NCI-H1417 (cell line): ENCODE measurements around the gene TMEM222.
"Not testable (repeated sequence)": the region's sequence is repeated elsewhere in the genome, so short reads cannot be mapped to it uniquely, and the experiment has no call there.

Source experiments
- DNase-seq, 3 experiments: peaks; one replicate each; lab custom pipeline; 2025; lab: John Stamatoyannopoulos, UW

TMEM222 gene, protein sequence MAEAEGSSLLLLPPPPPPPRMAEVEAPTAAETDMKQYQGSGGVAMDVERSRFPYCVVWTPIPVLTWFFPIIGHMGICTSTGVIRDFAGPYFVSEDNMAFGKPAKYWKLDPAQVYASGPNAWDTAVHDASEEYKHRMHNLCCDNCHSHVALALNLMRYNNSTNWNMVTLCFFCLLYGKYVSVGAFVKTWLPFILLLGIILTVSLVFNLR

GRCh38 chr1:27321813-27322568 lies at the start of gene TMEM222:
Gene TMEM222, plus strand, starts transcription at chr1:27322163. Its CDS starts 35 bp downstream, at chr1:27322198.
- DNase-seq: peak; percentile 94 to 98 (median 96)

GRCh38 chr1:27274204-27274603 lies 47.8 kb upstream of the TMEM222 start:
- no peak for DNase-seq

DNA sequence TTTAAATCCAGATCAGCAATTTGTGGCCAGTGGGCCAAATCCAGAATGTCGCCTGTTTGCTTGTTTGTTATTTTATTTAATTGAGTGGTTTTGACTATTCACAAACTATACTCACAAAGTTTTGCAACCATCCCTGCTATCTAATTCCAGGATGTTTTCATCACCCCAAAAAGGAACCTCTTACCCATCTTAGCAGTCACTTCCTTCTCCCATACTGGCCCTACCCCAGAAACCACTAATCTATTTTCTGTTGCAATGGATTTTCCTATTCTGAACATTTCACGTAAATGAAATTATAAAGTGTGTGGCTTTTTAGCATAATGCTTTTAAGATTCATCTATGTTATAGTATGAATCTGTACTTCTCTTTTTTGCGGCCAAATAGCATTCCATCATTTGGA lies 46.3 kb upstream of the TMEM222 start:
- no peak for DNase-seq

DNA sequence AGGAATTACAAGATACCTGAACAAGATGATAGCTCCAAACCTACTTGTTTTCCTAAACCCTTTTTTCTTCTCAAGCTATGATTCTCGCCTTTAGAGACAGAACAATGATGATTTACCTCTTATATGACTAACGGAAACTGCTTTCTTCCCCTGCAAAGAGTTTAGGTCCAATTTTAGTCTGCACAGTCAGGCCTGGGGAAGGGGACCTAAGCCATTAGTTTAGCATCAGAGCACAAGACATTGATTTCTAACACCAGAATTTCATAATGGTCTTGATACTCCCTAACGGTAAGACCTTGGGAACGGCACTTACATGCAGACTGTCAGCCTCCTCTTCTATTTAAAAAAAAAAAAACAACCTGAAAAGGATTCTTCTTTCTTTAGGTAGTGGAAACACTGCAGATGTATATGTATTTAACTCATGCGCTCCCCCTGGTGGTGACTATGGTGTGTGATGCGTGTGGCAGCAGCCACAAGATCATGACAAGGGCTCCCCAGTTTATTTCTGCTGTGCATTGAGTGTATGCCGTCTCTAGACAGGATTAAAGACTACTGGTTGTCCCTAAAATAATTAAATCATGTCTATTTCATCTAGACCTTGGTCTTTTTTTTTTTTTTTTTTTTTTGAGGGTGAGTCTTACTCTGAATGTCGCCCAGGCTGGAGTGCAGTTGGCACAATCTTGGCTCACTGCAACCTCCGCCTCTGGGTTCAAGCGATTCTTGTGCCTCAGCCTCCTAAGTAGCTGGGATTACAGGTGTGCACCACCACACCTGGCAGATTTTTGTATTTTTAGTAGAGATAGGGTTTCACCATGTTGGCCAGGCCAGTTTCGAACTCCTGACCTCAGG lies 37.3 kb upstream of the TMEM222 start:
- peak; percentile 59 to 84 (median 79) for DNase-seq

DNA sequence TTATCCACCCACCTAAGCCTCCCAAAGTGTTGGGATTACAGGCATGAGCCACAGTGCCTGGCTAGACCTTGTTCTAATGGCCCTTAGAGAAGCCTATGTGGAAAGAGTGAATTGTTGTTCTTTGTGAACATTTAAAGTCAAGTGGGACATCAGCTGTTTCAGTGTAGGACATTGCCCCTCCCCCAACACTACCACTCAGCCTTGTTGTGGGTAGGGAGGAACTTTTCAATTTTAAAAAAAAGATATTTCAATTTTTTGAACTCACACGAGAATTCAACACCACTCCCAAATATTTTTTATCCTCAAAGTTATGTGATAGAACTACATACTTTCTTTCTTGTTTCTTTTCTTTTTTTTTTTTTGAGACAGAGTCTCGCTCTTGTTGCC lies 36.7 kb upstream of the TMEM222 start:
- no peak for DNase-seq

GRCh38 chr1:27285821-27286220 lies 36.1 kb upstream of the TMEM222 start:
- not testable (repeated sequence) for DNase-seq

DNA sequence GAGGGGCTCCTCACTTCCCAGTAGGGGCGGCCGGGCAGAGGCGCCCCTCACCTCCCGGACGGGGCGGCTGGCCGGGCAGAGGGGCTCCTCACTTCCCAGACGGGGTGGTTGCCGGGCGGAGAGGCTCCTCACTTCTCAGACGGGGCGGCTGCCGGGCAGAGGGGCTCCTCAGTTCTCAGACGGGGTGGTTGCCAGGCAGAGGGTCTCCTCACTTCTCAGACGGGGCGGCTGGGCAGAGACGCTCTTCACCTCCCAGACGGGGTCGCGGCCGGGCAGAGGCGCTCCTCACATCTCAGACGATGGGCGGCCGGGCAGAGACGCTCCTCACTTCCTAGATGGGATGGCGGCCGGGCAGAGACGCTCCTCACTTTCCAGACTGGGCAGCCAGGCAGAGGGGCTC lies 32.8 kb upstream of the TMEM222 start:
- DNase-seq: not testable (repeated sequence)

- DNase-seq: no peak
Measured at GRCh38 chr1:27290581-27290980, 31.4 kb upstream of the TMEM222 start.

DNA sequence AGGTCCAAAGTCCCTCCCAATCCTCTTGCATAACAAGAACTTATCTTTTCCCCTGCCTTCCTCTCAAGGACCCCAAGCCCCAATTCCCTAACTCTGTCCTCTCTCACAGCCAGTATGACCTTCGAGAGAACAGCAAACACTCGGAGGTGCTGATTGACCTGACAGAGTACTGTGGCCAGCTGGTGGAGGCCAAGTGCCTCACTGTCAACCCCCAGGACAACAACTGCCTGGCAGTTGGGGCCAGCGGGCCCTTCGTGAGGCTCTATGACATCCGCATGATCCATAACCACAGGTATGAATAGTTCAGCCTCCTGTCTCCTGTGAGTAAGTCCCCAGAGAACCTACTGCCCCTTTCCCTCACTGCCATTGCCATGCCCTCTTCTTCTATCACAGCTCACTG lies 29.9 kb upstream of the TMEM222 start:
- DNase-seq: no peak

DNA sequence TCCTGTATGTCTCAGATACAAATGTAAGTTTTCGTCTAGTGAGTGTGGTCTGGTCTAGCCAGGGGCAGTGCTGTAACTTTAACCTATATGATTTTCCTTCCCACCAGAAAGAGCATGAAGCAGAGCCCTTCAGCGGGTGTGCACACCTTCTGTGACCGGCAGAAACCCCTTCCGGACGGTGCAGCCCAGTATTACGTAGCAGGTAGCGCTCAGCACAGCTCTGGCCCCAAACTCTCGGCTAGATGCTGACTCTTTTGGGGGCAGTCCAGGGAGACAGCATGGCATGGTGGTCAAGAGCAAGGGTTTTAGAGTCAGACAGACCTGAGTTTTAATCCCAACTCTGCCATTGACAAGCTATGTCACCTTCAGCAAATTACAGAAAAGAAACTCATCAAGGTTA lies 28.0 kb upstream of the TMEM222 start:
- no peak for DNase-seq

DNA sequence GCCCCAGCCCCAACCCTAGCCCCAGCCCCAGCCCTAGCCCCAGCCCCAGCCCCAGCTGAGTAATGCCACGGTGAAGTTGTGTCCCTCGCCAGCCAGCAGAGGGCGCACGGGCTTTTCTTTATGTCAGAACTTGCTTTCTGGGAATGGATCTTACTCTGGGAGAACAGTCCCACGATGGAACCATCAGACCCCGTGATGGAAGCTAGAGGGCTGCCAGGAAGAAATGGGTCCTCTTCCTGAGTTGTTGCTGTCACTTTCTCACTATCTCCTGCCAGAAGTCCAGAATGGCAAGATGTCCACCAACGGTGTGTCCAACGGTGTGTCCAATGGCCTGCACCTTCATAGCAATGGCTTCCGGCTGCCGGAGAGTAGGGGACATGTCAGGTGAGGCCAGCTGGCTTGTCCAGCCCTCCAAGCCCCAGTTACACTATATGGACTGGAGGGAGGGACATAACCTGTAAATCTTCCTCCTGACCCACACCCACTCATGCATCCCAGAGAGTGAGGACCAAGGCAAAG lies 25.1 kb upstream of the TMEM222 start:
- DNase-seq: peak; percentile 46 to 76 (median 62)

GRCh38 chr1:27297903-27298302 lies 24.1 kb upstream of the TMEM222 start:
- no peak for DNase-seq

DNA sequence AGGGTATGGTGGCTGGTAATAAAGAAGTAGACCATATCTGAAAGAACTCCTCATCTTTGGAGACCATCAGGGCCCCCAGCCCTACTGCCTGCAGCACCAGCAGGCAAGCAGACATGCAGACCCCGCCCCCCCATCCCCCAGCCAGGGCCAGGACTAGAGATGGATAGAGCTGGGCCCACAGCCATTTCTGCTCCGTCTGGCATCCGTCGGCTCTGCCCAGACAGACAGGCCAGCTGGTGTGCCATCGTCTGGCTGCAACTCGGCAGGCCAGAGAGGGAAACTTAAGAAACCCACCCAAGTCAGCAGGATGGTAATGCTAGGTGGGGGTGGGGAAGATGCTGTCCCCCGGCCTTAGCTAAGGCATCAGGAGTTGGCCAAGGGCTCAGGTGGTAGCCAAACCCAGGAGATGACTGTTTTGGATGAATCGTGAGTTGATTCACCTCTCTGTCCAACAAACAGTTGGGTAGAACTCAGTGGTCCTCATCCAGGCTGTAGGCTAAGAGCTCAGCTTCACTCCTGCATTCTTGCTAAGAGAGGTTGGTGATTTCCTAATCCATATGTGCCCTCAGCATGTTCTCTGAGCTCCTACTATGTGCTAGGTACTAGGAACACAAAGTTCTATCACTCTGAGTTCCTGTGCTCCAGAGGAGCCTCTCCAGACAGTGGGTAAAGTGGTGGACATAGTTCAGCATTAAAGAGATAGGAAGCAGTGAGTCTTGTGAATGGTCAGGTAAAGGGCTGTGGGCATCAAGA lies 23.2 kb upstream of the TMEM222 start:
- no peak for DNase-seq

DNA sequence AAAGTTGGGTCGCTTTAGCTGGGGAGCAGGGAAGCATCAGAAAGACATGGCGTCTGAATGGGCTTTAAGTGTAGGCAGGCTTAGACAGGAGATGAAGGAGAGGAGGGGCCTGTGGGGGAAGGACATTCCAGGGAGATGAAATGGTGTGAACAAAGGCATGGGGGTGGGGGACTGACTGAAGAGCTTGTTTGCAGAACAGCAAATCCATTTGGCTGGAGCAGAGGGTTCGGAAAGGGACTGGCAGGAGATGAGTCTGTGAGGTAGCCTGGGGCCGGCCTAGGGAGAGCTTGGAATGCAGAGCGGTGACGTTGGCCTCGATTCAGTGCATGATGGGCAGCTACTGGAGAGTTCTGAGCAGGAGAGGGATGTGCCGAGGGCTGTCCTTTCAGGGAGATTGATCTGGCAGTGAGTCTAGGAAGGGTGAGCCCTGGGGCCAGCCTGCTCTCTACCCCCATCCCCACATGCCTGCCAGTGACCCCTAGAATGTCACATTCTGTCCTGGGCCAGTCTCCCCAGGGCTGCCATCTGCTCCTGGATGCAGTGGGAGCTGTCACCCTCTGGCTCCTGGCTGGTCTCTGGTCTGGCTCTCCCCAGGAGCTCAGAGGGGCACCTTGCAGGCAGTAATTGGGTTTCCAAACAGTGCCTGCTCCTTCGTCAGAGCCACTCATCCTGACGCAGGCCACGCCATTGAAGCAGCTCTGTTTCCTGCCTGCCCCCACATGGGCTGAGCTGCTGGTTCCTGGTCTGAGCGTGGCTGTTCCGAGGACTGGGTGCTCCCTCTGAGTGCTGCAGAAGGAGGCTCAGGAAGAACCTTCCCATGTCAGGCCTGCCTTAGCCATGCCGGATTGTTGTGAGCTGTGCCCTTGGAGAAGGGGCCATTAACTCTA lies 22.3 kb upstream of the TMEM222 start:
- peak; percentile 11 to 40 (median 16) for DNase-seq

DNA sequence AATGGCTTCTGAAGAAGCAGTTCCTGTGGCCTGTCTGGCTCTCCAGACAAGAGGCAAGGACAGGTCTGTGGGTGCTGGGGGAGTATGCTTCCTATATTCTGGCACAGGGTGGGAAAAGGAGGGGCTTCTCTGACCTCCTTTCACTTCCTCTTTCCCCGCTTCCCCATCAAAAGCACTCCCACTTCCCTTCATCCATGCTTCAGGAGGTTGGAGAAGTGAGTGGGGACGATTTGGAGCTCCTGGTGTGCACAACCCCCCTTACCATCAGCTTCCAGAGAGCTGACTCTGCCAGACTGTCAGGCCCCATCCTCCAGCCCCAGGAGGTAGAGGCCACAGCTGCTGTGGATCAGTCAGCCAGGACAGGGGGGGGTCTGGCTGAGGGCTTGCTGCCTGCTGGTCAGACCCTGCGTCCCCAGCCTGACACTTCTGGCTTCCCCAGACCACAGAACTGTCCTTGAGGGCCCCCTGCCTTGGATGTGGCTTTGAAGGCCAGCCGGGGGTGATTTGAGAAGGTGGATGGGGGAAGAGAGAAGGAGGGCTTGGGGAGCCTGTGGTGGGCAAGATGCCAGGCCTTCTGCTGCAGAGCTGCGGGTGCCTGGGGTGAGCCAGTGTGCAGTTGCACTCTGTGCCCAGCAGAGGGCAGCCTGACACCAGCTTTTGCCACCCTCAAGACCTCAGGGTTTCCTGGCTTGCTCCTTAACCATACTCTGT lies 21.5 kb upstream of the TMEM222 start:
- peak; percentile 82 to 94 (median 87) for DNase-seq

- DNase-seq: peak in 1 of 3 experiments; percentile 79
Measured at GRCh38 chr1:27301052-27301422, 20.9 kb upstream of the TMEM222 start.

GRCh38 chr1:27301582-27302199 lies 20.3 kb upstream of the TMEM222 start:
- peak; percentile 69 to 88 (median 79) for DNase-seq

GRCh38 chr1:27302612-27303011 lies 19.4 kb upstream of the TMEM222 start:
- DNase-seq: no peak

GRCh38 chr1:27303509-27303908 lies 18.5 kb upstream of the TMEM222 start:
- no peak for DNase-seq

- DNase-seq: no peak
Measured at GRCh38 chr1:27306071-27306470, 15.9 kb upstream of the TMEM222 start.
